COLO668 (cell line): ENCODE results near the gene WWP2.
"Not testable (repeated sequence)": the region's sequence is repeated elsewhere in the genome, so short reads cannot be mapped to it uniquely, and the experiment has no call there.

Experiments used
- DNase-seq: peaks from one replicate; lab custom pipeline; 2025; ENCODE audit not compliant: unreplicated experiment; lab: John Stamatoyannopoulos, UW

WWP2 gene

GRCh38 chr16:69972935-69973334 is 210.8 kb downstream of the WWP2 start:
- not testable (repeated sequence) for DNase-seq

- DNase-seq: not testable (repeated sequence)
Observed at GRCh38 chr16:69985196-69985595, 223.1 kb downstream of the WWP2 start.
